Measurements from ENCODE around the gene NFIA. TPM values are rescaled to one million over a fixed set of nuclear protein-coding genes. Genes with fewer than 3 reads are reported as not detected.

Gene NFIA
- total and polyA plus RNA-seq, 2 of the 13 experiments (the other 11 are each of a cell fraction or from before 2014, with no cell fraction given): 14.7 to 28.5 TPM

DNA sequence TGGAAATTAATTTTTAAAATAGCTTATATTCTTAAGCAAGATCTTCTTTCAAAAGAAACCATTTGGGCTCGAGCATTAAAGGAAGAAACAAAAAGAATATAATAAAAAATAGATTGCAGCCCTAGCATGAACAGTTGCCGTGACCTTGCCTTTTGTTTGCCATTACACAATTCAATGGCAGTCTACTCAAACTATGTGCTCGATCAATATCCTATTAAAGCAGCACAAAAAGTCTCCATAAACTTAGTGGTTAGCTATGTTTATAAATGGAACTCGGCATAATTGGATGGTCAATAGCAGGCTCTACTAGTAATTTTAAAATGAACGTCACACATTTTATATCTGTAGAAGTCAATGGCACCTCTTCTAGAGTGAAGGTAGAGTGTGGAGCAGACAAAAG lies 256.5 kb downstream of the NFIA start (continued):
- peak; percentile 97 for TF ChIP-seq GATAD2A (CRISPR knock-in tag; IDR thresholded peaks at IDR 0.05)
- peak; percentile 77 for TF ChIP-seq NFIC (IDR thresholded peaks at IDR 0.05; ENCODE audit: low read length)
- no peak for TF ChIP-seq ZNF577 (CRISPR knock-in tag; IDR thresholded peaks at IDR 0.05; ENCODE audit: borderline replicate concordance, low read depth)
- no peak for TF ChIP-seq ARNT2 (CRISPR knock-in tag; IDR thresholded peaks at IDR 0.05; ENCODE audit: low read depth)
- TF ChIP-seq CENPT (CRISPR knock-in tag; IDR thresholded peaks at IDR 0.05; ENCODE audit: low read depth): no peak
- 0 out of 2 replicates have a peak, but pooled peaks have one; percentile 60 for TF ChIP-seq ZKSCAN8 (CRISPR knock-in tag; IDR thresholded peaks at IDR 0.05; ENCODE audit: borderline replicate concordance)
- no peak for TF ChIP-seq RFX1 (IDR thresholded peaks at IDR 0.05)
- TF ChIP-seq ZFAT (CRISPR knock-in tag; conservative IDR thresholded peaks at IDR 0.05): no peak
- TF ChIP-seq, protein P1, sequence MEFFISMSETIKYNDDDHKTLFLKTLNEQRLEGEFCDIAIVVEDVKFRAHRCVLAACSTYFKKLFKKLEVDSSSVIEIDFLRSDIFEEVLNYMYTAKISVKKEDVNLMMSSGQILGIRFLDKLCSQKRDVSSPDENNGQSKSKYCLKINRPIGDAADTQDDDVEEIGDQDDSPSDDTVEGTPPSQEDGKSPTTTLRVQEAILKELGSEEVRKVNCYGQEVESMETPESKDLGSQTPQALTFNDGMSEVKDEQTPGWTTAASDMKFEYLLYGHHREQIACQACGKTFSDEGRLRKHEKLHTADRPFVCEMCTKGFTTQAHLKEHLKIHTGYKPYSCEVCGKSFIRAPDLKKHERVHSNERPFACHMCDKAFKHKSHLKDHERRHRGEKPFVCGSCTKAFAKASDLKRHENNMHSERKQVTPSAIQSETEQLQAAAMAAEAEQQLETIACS (CRISPR knock-in tag; IDR thresholded peaks at IDR 0.05): no peak
- peak; percentile 65 for TF ChIP-seq PPARG (CRISPR knock-in tag; conservative IDR thresholded peaks at IDR 0.05)
- TF ChIP-seq, protein P2, sequence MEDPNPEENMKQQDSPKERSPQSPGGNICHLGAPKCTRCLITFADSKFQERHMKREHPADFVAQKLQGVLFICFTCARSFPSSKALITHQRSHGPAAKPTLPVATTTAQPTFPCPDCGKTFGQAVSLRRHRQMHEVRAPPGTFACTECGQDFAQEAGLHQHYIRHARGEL (CRISPR knock-in tag; IDR thresholded peaks at IDR 0.05): no peak
- TF ChIP-seq, protein P3, sequence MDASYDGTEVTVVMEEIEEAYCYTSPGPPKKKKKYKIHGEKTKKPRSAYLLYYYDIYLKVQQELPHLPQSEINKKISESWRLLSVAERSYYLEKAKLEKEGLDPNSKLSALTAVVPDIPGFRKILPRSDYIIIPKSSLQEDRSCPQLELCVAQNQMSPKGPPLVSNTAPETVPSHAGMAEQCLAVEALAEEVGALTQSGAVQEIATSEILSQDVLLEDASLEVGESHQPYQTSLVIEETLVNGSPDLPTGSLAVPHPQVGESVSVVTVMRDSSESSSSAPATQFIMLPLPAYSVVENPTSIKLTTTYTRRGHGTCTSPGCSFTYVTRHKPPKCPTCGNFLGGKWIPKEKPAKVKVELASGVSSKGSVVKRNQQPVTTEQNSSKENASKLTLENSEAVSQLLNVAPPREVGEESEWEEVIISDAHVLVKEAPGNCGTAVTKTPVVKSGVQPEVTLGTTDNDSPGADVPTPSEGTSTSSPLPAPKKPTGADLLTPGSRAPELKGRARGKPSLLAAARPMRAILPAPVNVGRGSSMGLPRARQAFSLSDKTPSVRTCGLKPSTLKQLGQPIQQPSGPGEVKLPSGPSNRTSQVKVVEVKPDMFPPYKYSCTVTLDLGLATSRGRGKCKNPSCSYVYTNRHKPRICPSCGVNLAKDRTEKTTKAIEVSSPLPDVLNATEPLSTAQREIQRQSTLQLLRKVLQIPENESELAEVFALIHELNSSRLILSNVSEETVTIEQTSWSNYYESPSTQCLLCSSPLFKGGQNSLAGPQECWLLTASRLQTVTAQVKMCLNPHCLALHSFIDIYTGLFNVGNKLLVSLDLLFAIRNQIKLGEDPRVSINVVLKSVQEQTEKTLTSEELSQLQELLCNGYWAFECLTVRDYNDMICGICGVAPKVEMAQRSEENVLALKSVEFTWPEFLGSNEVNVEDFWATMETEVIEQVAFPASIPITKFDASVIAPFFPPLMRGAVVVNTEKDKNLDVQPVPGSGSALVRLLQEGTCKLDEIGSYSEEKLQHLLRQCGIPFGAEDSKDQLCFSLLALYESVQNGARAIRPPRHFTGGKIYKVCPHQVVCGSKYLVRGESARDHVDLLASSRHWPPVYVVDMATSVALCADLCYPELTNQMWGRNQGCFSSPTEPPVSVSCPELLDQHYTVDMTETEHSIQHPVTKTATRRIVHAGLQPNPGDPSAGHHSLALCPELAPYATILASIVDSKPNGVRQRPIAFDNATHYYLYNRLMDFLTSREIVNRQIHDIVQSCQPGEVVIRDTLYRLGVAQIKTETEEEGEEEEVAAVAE (CRISPR knock-in tag; IDR thresholded peaks at IDR 0.05; ENCODE audit: borderline replicate concordance): no peak
- TF ChIP-seq RXRA (CRISPR knock-in tag; IDR thresholded peaks at IDR 0.05): no peak
- no peak for TF ChIP-seq RBAK (CRISPR knock-in tag; IDR thresholded peaks at IDR 0.05)
- no peak for TF ChIP-seq ZSCAN21 (CRISPR knock-in tag; IDR thresholded peaks at IDR 0.05; ENCODE audit: borderline replicate concordance)
- no peak for TF ChIP-seq HCFC1 (IDR thresholded peaks at IDR 0.05; ENCODE audit: low read depth, low read length)
- TF ChIP-seq MAFF (IDR thresholded peaks at IDR 0.05; ENCODE audit: low read depth, low read length): no peak
- TF ChIP-seq, protein P4, sequence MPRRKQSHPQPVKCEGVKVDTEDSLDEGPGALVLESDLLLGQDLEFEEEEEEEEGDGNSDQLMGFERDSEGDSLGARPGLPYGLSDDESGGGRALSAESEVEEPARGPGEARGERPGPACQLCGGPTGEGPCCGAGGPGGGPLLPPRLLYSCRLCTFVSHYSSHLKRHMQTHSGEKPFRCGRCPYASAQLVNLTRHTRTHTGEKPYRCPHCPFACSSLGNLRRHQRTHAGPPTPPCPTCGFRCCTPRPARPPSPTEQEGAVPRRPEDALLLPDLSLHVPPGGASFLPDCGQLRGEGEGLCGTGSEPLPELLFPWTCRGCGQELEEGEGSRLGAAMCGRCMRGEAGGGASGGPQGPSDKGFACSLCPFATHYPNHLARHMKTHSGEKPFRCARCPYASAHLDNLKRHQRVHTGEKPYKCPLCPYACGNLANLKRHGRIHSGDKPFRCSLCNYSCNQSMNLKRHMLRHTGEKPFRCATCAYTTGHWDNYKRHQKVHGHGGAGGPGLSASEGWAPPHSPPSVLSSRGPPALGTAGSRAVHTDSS (CRISPR knock-in tag; conservative IDR thresholded peaks at IDR 0.05): no peak
- no peak for TF ChIP-seq ZNF75D (CRISPR knock-in tag; IDR thresholded peaks at IDR 0.05; ENCODE audit: borderline replicate concordance)
- TF ChIP-seq KAT2B (IDR thresholded peaks at IDR 0.05; ENCODE audit: borderline replicate concordance, low read depth, low read length): peak; percentile 68
- TF ChIP-seq, protein P5, sequence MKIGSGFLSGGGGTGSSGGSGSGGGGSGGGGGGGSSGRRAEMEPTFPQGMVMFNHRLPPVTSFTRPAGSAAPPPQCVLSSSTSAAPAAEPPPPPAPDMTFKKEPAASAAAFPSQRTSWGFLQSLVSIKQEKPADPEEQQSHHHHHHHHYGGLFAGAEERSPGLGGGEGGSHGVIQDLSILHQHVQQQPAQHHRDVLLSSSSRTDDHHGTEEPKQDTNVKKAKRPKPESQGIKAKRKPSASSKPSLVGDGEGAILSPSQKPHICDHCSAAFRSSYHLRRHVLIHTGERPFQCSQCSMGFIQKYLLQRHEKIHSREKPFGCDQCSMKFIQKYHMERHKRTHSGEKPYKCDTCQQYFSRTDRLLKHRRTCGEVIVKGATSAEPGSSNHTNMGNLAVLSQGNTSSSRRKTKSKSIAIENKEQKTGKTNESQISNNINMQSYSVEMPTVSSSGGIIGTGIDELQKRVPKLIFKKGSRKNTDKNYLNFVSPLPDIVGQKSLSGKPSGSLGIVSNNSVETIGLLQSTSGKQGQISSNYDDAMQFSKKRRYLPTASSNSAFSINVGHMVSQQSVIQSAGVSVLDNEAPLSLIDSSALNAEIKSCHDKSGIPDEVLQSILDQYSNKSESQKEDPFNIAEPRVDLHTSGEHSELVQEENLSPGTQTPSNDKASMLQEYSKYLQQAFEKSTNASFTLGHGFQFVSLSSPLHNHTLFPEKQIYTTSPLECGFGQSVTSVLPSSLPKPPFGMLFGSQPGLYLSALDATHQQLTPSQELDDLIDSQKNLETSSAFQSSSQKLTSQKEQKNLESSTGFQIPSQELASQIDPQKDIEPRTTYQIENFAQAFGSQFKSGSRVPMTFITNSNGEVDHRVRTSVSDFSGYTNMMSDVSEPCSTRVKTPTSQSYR (CRISPR knock-in tag; IDR thresholded peaks at IDR 0.05; ENCODE audit: borderline replicate concordance): no peak
- TF ChIP-seq ZNF160 (CRISPR knock-in tag; IDR thresholded peaks at IDR 0.05): no peak
